ENCODE data around the gene ANP32A.

DNA sequence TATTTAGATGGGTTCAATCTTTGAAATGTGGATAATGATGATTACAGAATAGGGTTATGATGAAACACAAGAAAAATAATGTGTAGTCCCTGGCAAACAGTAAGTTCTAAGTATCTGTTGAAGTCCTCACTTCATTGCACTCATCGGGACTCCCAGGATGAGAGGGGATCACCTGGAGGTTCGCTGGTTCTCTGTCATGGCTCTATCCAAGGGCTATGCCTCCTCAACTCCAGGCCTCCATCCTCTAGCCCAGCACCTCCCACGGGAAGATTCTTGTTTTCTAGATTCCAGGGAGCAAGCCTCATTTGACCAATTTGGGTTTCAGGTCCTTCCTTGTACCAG is 45.5 kb downstream of the ANP32A start:
- TF ChIP-seq, protein P1, sequence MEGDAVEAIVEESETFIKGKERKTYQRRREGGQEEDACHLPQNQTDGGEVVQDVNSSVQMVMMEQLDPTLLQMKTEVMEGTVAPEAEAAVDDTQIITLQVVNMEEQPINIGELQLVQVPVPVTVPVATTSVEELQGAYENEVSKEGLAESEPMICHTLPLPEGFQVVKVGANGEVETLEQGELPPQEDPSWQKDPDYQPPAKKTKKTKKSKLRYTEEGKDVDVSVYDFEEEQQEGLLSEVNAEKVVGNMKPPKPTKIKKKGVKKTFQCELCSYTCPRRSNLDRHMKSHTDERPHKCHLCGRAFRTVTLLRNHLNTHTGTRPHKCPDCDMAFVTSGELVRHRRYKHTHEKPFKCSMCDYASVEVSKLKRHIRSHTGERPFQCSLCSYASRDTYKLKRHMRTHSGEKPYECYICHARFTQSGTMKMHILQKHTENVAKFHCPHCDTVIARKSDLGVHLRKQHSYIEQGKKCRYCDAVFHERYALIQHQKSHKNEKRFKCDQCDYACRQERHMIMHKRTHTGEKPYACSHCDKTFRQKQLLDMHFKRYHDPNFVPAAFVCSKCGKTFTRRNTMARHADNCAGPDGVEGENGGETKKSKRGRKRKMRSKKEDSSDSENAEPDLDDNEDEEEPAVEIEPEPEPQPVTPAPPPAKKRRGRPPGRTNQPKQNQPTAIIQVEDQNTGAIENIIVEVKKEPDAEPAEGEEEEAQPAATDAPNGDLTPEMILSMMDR (IDR thresholded peaks at IDR 0.05) = no peak
- no peak for TF ChIP-seq EP300 (IDR thresholded peaks at IDR 0.05)
